CD4-positive, alpha-beta T cell treated with Interferon gamma for 1 hour (primary cell): ENCODE measurements around the gene FERMT3.
"Not testable (repeated sequence)": the region's sequence is repeated elsewhere in the genome, so short reads cannot be mapped to it uniquely, and the experiment has no call there.

ENCODE experiments used
- DNase-seq: peaks from one replicate; pipeline ENCODE4 v3.0.0-alpha.2; 2020

Gene FERMT3

DNA sequence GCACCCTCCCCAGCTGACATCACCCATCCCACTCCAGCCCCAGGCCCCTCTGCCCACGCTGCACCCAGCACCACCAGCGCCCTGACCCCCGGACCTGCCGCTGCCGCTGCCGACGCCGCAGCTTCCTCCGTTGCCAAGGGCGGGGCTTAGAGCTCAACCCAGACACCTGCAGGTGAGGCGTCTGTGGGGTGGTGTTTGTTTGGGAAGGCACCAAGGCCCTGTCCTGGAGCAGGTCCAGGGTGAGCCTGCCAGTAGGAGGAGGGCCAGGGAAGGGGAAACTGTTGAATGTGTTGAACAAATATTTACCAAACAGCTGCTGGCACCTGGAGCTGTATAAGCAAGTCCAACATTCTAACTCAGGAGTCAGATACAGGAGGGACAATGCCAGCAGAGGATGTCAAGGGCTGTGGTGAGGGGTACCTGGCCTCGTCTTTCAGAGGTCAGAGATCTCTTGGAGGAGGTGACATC lies 31.0 kb downstream of the FERMT3 start:
- no peak for DNase-seq

DNA sequence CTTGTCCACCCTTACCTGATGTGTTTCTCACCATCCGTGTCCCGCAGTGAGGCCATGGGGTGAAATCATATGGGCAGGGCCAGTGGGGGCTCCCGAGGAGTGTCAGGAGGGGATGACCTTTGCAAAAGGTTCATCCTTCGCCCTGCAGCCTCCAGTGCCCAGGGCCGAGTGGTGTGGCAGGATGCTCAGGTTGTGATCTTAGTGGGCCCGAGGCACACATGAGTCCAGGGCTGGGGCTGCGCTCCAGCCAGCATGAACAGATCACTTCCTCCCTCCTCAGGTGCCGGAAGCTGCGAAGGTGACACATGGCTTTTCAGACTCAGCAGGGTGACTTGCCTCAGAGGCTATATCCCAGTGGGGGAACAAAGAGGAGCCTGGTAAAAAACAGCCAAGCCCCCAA lies 31.6 kb downstream of the FERMT3 start:
- no peak for DNase-seq

DNA sequence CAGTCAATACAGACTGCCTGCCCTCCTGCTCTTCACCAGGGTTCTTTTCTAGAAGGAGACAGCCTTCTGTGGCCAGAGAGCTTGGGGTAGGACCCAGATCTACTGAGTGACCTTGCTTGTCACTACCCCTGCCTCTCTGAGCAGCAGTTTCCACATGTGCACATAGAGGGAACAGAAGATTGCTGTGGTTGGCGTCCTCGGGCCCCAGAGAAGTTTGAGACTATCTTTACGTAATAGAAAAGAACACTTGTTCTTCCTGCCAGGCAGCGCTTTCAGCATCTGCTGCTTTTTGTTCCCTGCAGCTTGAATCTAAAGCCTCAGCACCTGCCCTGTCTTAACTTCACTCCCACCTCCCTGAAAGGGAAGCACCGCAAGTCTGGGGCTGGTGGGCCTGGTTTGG lies 32.5 kb downstream of the FERMT3 start:
- DNase-seq: no peak

DNA sequence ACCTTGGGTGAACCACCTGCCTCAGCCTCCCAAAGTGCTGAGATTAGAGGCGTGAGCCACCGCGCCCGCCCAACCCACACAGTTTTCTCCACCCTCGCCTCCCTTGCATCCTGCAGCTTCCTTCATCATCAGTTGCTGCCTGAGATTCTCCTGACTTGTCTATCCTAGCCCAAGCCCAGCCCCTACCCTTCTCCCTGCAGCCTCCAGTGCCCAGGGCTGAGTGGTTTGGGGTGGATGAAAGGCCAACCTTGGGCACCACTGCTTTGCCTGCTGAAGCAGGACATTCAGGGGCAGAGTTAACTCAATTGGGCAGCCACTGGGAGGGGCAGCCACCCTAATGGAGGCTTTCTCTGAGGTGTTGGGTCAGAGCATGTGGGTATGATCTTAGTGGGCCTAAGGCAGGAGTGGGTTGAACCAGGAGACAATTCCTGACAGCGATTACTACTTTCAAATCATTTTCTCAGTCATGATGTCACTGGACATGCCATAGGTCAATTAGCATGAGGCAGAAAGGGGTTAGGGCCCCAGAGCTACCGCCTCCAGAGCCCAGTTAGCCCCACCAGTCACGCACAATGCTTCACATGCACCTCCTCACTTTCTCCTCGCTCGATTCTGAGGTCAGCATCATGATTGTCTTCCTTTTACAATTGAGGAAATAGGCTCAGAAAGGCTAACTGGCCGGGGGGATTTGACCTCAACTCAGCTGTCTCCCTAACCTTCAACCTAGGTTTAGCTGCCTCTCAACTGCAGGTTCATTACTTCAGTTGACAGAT lies 33.3 kb downstream of the FERMT3 start:
- peak; percentile 81 for DNase-seq

DNA sequence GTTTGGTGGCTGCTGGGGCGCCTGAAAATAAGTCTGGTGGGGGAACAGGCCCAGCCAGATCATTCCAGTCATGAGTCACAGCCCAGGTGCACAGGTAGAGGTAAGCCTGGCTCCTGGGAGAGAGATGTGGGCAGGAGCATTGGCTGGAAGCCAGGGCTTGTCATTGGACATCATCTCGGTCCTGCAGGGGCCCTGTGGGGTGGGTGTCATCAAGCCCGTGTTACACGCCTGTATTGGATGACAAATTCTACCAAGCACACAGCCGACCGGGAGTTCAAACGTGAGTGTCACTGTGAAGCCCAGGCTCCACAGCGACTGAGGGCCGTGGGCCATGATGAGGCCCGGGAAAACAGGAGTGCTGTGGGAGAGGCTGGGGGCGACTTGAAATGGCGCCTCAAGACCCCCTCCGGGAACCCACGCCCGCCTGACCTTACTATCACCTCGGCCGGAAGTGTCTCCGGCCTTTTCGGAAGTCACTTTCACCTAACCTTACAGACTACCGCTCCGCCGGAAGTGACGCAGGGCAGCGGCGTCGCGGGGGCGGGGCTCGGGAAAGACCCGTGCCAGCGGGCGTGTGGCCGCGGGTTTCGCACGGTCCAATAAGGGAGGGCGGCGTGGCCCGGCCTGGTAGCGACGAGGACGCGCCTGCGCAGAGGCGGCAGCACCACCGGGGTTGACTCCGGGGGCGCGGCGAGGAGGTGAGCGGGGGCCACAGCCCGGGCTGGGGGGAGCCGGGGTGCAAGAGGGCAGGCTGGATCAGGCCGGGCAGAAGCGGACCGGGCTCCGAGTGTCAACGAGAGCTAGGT lies 34.1 kb downstream of the FERMT3 start, which contains the start of gene FKBP2:
TSS of gene FKBP2 (plus strand) at position 661 of the 806 bp plus-strand sequence. CDS start 1,293 bp downstream, outside the sequence.
- peak; percentile 99 for DNase-seq

DNA sequence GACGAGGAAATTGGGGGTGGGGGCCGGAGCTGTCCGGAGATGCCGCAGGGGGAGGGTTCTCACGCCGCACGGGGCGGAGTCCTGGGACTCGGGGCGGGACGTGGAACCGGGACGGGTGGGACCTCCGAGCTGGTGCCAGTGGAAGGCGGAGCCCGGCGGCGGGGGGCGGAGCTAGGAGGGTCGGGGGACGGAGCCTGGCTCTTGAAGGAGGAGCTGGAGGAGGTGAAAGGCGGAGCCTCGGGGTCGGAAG lies 34.6 kb downstream of the FERMT3 start:
- DNase-seq: no peak

DNA sequence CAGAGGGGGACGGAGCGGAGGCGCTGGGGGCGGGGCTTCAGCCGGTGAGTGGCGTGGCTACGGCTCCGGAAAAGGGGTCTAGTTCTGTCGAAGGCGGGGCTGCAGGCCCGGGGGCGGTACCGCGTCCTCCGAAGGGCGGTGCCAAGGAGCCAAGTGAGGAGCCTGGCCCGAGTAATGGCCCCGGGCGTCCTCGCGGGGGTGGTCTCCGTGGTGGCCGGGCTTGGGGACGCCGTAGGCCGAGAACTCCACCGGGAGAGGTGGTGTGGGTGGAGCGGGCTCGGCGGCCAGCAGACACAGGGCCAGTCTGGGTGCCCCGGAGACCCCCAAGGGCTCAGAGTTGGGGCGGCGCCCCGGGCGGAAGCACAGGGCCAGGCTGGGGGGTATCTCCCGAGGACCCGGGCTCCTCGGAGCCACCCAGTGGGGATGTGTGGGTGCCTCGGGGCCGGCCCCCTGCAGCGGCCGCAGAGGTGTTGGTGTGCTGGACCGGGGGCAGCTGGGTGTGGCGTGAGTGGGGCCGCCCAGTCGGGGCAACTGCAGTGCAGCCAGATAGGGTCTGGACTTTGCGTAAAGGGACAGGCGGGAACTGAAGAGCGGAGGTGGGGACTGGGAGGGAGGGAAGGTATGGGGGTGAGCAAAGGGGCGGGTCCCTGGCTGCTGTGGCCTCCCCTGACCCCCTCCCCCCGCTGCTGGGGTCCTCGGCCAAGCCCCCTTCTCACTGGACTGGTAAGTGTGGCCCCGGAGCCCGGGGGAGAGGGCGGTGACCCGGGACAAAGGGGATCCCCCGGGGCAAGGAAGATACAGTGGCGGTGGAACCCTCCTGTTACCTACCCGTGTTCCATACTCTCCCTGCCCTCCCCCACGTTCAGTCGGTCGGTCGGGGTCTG lies 35.2 kb downstream of the FERMT3 start:
- DNase-seq: peak; percentile 99

DNA sequence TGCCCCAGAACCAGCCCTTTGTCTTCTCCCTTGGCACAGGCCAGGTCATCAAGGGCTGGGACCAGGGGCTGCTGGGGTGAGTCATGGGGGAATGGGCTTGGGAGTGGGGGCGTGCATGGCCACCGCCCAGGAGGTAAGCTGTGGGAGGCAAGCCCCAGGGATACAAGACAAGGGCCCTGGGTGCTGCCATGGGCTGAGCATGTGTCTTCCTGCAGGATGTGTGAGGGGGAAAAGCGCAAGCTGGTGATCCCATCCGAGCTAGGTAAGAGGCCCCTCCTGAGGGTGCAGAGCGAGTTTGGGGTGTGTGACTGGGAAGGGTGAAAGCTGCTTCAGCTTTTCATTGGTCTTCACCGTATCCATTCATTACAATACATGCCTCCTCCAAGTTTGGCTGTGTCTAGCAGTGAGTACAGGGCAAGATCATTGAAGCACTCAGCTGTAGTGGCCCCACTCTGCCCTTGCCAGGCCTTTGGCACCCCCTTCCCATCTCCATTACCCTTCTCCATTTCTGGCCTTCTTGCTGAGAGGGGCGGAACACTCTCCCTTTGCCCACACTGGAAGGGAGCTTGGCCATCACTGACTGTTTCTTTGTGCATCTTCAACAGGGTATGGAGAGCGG lies 36.8 kb downstream of the FERMT3 start:
- no peak for DNase-seq

DNA sequence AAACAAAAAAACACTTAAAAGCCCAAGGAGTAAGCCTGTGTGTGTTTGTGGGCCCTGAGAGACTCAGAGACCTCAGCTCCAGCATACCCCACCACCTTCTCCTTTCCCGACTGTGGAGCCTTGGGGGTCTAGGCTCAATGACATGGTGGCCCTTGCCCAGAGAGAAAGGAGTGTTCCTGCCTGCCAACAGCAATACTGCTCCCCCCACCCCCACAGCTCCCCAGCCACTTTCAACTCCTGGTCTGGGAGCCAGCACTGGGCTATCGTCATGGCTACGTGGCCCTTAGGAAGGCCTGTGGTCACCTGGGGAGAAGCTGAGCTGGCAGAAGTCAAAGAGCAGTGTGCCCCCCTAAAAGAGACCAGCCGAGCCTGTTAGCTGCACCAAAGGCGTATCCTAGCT lies 37.6 kb downstream of the FERMT3 start:
- no peak for DNase-seq

DNA sequence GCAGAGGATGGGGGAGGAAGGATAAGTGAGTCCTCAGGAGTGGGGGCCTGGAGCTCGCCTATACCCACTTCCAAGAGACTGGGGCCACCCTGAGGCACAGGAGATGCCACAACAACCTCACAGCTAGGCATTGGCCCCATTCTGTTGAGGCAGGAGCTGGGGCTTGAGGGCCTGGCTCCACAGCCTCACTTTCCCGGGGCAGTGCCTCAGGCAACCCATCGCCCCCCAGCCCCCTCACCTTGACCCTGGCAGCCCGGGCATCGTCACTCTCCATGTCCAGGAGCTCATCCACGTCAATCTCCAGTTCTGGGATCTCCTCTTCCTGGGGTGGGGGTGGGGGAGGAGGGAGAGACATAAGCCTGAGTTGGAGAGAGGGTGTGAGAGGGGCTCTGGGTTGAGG lies 38.4 kb downstream of the FERMT3 start:
- no peak for DNase-seq

DNA sequence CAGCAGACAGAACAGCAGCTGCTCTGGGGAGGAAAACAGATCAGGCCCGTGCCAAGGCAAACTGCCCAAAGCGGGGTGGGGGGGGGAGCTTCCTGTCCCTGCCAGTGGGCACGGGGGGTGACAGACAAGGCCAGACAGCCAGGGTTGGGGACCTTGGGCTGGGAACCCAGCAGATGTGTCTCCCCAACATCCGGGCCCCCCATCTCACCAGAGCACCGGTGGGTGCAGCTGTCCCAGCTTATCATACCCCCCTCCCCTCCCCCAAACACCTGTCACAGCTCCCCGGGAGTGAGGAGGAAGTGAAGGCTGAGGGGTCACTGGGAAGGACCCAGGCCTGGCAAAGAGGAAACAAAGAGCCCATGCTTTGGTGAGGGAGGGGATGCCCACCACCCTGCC lies 38.9 kb downstream of the FERMT3 start:
- peak; percentile 60 for DNase-seq

DNA sequence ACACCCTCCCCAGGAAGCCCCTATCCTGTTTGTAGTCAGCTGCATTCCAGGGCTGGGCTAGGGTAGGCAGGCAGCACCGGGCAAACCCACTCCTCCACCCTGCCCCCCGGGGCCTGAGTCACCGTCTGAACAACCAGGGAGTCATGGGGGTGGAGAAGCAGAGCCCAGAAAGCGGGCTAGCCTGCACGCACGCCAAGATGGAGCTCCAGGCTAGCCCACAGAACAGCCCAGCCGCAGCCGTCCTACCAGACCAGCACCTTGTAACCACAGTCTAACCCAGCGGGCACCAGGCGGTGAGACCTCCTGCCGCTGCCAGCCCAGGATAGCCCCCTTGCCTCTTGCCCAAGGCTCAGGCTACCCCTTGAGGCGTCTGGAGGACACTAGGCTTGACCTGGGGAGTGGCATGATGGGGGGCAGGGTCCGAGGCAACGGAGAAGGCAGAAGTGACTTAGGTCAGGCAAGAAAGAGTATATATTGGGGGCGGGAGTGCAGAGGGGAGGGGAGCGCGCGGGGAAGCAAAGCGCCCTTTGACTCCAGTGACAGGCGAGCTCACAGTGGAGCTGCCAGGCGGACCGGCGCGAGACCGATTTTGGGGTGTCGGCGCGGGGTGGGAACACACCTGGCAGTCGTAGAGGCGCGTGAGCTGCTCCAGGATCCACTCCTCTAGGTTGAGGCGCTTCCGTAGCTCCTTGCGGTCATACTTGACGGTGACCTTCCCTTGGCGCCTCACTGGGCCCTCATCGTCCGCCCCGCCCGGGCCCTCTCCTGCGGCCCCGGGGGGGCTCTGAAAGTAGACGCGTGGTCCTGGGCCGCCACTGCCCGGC lies 39.5 kb downstream of the FERMT3 start:
- DNase-seq: peak; percentile 73

DNA sequence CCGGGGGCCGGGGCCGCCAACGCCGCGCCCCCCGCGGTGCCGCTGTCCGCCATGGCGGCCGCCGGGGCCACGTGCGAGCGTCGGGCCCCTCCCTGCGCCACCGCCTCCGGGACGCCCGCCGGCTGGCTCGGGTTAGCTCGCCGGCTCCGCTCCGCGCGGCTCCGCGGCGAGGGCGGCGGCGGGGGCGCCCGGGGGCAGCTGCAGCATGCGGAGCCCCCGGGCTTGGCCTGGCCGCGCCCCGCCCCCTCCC lies 40.0 kb downstream of the FERMT3 start:
- DNase-seq: not testable (repeated sequence)

DNA sequence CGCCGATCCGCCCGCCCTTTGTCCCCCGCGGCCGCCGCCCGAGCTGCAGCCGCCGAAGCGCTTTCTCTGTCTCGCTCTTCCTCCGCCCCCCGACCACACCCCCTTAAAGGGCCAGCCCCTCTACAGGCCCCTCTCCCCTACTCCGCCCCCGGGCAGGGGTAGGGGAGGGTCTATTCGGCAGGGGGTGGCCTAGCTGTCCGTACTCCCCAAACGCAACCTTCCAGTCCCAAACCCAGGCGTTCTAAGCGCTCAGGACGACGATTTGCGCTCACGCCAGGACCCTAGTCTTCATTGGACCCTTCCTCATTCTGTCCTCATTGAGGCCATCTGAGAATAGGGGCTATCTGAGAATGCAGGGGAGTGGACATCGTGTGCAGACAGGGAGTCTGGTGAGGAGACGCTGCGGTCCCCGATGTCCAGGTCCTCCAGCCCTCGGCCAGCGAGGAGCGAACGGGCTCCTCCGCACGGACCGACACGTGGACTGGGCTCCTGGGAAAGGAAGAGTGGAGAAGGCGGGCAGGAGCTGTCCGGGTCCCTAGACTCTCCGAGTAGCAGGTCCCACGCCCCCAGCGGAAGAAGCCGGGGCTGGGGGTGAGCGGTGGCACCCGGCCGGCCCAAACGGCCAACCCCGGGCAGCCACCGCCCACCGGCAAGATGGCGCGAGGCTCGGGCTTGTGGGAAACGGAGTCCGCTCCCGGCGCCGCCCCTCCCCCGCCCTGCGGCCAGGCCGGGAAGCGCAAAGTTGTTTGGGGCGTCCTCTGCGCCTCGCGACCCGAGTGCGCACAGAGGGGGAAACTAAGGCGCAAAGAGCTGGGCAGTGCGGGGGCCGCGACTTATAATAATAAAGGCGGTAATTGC lies 40.6 kb downstream of the FERMT3 start, which contains the start of gene PPP1R14B:
TSS of gene PPP1R14B (minus strand) at position 73 of the 858 bp plus-strand sequence. CDS start 270 bp downstream, outside the sequence.
- peak; percentile 78 for DNase-seq

DNA sequence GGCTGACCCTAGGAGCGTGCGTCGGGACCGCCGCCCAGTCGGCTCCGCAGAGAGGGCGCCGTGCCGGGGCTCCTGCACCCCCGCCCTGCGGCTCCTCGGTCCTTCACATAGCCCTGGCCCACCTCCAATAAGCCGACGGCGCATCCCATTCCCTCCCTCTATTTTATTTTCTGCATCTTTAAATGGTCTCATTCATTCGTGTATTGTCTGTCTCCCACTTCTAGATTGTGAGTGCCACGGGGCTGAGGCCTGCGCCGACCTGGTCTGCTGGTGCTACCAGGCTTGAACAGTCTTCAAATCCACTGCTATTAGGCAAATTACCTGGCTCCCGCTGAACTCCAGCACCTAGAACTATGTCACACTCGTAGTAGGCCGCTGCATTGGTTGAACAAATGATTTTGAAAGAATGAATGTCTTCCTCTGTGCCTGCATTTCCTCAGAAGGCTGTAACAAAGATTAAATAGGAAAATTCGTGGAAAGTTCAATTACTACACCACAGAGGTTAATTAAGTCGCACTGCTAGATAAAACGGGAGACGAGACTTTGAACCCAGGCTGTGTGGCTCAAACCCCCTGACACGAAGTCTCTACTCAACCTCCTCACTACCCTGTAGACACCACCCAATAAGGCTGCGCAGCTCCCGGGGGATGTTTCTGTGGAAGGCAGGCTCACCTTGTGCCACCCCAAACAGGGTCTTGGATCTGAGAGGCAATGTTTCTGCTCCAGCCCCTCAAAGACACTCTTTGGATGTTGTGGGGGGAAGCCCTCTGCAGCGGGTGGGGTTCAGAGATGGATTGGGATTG lies 41.4 kb downstream of the FERMT3 start:
- no peak for DNase-seq

DNA sequence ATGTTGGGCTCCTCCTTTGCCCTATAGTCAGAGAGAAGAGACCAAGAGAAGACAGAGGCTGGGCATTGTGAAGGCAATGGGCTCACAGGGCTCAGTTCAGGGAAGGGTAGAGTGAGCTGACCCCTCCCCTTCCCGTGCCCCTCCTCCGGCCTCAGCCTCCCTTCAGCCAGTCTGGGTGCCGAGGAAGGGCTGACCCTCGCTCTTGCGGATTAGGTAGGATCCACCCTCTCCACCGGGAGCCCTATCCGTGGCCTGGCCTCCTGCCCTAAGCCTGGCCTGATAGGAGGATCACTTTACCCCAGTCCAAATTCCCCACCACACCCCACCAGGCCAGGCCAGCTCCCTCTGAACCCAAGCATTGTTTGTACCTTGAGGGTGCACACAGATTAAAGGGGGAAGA lies 42.1 kb downstream of the FERMT3 start:
- no peak for DNase-seq

DNA sequence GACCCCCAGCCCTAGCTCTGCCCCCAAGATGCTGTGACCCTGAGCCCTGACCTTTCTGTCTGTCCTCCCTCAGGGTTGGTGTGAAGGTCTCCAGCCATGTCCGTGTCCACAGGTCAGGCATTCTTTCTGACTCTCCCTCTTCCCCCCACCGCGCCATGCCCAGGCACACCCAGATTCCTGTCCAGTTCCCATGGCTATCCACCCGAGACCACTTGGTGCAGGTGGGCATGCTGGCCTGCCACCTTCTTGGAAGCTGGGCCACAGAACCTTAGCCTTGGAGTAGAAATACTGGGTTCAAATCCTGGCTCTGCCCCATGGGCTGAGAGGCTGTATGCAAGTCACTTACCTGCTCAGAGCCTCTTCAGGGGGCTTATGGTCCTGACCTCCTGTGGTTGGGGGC lies 42.5 kb downstream of the FERMT3 start:
- DNase-seq: no peak

DNA sequence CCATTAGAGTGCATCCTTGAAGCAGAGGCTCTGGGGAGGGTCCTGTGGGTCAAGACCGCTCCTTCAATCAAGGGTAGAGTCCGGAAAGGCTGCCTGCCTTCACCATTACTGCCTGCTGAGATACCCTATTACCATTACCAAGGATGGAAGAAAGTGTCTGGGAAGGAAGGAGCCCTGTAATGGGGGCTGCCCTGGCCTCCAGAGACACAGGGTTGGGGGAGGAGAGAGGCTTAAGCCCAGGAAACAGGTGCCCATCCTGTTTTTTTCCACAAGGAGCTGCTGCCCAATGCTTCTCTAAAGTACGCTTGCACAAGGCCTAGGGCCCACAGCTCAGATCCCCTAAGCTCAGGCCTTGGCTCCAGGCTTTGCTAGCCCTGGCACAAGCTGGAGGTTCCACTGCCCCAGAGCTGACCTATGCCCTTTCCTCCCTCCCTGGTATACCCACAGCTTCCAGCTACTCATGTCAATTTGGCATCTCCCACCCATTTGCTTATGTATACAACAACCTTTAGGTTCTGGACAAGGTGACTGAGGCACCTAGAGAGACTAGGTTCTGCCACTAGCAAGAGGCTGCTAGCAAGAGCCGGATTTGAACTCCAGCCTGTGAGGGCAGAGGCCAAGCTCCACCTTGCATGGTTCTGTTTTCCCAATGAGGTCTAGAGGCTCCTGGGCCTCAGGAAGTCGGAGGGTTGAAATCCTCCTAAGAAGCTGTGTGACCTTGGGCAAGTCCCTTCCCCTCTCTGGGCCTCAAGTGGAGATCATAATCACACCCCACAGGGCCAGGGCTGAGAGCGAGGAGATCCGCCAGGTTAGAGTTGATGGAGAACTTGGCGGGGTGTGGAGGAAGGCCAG lies 43.3 kb downstream of the FERMT3 start:
- DNase-seq: no peak

DNA sequence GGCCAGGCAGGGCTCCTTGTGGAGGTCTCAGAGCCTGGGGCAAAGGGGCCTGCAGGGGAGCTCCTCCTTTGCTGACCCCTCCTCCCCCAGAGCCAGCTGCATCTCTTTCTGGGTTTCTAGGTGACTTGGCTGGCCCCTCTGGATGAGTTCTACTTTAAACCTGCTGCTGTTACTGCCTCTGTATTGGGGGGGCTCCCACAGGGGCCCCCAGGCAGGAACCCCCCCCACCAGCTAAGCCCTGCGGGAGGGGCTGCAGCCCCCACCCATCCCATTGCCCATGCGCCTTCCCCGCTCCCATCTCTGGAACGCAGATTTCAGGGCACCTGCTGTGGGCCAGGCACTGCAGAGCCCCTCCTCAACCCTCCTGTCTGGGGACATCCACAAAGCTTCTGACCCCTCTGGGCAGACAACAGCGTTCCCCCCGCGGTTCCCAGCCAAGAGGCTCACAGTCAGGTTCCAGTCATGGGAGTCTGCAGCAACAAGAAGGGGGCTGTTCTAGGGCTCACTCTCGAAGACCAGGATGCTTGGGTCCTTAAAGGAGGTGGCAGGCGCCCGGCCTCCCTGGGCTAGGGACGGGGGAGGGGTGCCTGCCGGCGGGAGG lies 44.0 kb downstream of the FERMT3 start:
- no peak for DNase-seq
